PC-9 (cell line): Measurements from ENCODE around the gene KRT12.

ENCODE experiments used
- CTCF ChIP-seq: fragments of 200-600 bp; sonication (generic); conservative IDR thresholded peaks from 2 replicates; pipeline ENCODE4 v1.6.1; 2017; ENCODE audit warnings: mixed run types, antibody characterized with exemption, mild to moderate bottlenecking, moderate library complexity
- EZH2 ChIP-seq: fragments of 200-600 bp; sonication (generic); IDR thresholded peaks from 2 replicates; pipeline ENCODE4 v1.8.0; 2017; ENCODE audit warnings: antibody characterized with exemption, low read depth

DNA sequence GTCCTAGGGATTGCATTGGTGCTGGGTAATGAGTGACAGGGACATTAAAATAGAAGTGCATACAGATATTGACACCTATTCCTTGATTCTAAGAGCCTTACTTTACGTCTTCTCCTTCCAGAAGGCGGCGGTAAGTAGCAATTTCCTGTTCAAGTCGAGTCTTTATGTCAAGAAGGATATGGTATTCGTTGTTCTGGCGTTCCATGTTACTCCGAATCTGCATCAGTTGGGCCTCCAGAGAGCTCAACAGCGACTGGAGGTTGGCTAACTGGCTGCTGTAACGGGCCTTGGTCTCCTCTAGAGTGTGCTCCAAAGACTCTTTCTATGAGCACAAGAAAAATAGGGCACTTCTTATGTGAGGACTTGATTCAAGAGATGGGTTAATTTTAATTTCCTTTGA is 11.0 kb upstream of the KRT12 start:
- no peak for TF ChIP-seq CTCF
- TF ChIP-seq EZH2, result no peak
